ENCODE results near the gene ZNF678.
A peak's percentile ranks its signal among the peaks of the same experiment; 100 is the strongest.
"Not testable (repeated sequence)": the region's sequence is repeated elsewhere in the genome, so short reads cannot be mapped to it uniquely, and the experiment has no call there.

Gene ZNF678

GRCh38 chr1:227556288-227556687 lies 7.1 kb upstream of the ZNF678 start:
- DNase-seq: no peak

- DNase-seq: no peak
Observed at GRCh38 chr1:227557962-227558725, 5.2 kb upstream of the ZNF678 start.

GRCh38 chr1:227558732-227559262 lies 4.6 kb upstream of the ZNF678 start:
- peak in 1 of 2 donors; percentile 27 for DNase-seq

- DNase-seq: no peak
Observed at GRCh38 chr1:227559499-227559898, 3.9 kb upstream of the ZNF678 start.

DNA sequence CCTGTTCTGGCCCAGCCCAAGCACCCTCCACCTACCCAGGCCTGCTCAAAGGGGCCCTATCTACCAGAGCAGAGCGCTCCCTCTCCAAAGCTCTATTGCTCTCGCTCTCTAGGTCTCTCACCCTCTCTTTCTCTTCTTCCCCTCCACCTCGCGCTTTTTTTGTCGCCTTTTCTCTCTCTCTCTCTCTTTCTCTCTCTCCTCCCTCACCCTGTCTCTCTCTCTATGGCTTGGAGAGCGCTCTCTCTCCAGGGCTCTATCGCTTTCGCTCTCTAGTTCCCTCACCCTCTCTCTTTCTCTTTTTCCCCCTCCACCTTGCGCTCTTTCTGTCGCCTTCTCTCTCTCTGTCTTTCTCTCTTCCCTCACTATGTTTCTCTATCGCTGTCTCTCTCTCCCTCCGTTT lies 3.4 kb upstream of the ZNF678 start:
- no peak for DNase-seq

DNA sequence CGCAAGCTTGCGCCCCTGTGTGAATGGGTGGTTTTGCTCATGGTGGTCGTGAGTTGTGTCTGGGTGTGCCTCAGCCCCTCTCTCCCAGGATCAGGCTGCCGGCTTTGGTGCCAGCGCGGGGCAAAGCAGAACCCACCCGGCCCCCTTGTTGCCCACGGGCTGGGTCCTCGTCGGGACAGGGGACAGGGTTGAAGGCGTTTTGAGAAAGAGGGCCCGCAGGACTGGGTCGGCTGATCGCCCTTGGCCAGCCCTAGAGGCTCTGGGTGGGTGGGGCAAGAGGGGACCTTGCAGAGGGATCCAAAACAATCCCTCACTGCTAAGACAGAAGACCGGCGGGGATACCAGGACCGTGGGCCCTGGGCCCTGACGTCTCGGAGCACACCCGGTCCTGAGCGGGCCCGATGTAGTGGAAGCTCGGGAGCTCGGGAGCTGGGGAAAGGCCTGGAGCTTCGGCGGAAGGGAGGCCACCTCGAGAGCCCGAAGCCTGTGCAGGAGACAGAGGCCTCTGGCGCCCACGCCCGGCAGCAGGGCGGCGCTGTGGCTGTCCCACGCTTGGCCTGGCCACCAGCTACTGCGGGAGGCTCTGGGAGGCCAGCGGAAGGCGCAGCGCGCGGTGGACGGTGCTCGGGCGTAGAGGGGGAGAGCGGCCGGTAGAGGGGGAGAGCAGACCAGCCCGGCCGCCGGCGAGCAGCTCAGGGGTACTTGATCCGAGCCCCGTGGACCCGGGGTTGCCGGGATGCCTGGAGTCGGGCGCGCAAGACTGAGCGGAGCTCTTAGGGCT lies 2.8 kb upstream of the ZNF678 start:
- no peak for DNase-seq

DNA sequence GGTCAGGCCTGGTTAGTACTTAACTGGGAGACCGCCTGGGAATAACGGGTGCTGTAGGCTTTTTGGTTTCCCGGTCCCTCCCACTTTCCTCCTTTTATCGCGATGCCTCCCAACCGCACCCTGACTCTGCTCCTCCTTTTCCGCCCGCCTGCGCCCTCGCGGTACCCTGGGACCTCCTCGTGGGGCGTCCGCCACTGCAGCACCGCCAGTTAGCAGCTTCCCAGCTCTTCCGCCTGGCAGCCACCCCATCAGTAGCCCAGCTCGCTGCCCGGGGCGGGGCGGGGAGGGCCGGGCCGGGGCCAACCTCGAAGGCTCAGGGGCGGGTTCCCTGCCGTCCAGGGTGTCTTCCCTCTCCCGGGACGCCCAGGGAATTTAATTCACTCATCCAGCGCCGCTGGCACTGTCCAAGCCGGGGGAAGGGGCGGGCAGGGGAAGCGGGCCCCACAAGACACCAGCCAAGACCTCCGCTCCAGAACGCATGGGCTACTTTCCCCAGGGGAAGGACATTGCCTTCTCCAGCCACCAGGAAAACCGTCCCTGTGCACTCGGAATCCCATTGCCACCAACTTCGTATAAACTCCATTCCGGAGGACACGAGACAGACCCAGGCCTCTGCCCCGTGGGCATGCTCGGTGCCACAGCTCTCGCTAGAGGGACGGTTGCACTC lies 2.0 kb upstream of the ZNF678 start:
- no peak for DNase-seq

- no peak for DNase-seq
Observed at GRCh38 chr1:227562037-227562436, 1.3 kb upstream of the ZNF678 start.

- DNase-seq: no peak
Observed at GRCh38 chr1:227562933-227563323, 428 bp upstream of the ZNF678 start.

DNA sequence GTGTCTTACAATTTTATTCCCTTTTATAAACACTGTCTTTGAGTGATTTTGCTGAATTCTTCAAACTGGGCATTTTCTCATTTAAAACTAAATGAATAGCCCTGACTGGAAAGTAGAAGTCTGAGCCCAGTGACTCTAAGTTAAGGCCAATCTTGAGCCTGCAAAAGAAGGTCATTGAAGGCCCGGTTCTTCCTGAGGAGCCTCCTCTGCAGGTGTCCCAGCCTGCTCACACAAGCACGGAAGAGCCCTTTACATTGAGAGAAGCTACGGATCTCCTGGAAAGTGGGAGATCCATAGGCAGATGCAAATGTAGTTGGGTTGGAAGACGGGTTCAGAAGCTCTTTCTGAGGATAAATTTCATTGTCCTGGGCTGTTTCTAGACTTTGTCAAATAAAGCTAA lies 3.9 kb downstream of the ZNF678 start:
- no peak for DNase-seq

DNA sequence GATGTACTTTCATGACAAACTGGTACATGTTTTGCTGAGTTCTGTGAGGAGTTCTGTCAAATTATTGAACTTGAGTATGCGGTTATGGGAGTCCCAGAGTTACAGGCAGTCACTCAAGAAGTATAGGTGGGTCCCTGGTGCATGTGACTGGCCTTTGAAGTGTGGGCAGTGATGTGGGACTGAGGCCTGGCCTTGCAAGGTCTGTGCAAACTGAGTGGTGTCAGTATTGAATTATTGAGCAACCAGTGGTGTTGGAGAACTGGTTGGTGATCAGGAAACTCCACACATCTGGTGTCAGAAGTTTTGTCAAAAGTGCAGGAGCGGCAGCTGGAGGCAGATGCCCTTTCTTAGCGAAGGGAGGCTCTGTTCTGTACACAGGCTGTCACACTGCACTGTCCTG lies 5.2 kb downstream of the ZNF678 start:
- DNase-seq: no peak

- no peak for DNase-seq
Observed at GRCh38 chr1:227572752-227573151, 9.4 kb downstream of the ZNF678 start.

GRCh38 chr1:227574926-227575325 lies 11.6 kb downstream of the ZNF678 start:
- DNase-seq: no peak

DNA sequence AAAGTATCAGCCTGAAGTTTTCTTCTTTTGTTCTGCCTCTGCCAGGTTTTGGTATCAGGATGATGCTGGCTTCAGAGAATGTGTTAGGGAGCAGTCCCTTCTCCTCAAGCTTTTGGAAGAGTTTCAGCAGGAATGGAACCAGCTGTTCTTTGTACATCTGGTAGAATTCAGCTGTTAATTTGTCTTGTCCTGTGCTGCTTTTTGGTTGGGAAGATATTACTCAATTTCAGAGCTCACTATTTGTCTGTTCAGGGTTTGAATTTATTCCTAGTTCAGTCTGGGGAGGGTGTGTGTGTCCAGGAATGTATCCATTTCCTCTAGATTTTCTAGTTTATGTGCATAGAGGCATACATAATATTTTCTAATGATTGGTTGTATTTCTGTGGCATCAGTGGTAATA lies 12.8 kb downstream of the ZNF678 start:
- DNase-seq: no peak

DNA sequence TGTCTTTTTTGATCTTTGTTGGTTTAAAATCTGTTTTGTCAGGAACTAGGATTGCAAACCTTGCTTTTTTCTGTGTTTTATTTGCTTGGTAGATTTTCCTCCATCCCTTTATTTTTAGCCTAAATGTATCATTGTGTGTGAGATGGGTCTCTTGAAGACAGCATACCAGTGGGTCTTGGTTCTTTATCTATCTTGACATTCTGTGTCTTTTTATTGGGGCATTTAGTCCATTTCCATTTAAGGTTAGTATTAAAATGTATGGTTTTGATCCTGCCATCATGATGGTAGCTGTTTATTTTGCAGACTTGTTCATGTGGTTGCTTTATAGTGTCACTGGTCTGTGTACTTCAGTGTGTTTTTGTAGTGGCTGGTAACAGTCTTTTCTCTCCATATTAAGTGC lies 14.1 kb downstream of the ZNF678 start:
- DNase-seq: no peak

DNA sequence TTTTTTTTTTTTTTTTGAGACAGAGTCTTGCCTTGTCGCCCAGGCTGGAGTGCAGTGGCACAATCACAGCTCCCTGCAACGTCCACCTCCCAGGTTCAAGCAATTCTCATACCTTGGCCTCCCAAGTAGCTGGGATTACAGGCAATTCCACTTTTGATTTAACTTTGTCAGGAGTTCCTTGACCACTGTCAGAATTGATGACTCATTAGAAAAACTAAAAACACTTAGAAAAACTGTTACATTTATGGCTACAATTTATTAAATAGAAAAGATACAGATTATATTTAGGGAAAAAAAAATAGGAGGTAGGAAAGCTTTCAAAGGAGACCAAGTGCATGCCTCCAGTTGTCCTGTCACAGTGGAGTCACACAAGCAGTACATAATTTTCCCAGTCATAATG lies 20.0 kb downstream of the ZNF678 start:
- no peak for DNase-seq

DNA sequence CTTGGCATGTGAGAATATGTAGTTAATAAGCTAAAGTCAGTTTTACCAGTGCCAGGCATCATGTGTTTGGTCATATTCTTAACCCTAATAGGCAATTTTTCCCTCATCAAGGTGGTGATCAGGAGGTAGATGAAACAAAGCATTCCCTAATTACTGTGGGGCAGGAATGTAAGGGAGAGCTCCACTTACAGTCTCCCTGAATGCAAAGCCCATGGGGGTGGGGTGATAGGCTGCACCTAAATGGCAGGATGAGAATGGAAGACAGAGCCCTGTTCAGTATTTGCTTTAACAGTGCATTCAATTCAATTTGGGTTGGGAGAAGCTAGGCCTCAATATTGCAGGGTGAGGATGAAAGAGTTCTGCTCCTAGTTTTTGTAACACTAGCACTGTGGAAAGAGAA lies 23.4 kb downstream of the ZNF678 start:
- DNase-seq: no peak

DNA sequence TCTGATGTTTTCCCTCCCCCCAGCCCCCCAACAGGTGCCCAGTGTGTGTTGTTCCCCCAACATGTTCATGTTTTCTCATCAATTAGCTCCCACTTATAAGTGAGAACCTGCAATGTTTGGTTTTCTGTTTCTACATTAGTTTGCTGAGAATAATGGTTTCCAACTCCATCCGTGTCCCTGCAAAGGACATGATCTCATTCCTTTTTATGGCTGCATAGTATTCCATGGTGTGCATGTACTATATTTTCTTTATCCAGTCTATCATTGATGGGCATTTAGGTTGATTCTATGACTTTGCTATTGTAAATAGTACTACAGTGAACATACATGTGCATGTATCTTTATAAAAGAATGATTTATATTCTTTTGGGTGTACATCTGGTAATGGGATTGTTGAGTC lies 24.6 kb downstream of the ZNF678 start:
- DNase-seq: no peak

GRCh38 chr1:227588769-227589168 lies 25.4 kb downstream of the ZNF678 start:
- DNase-seq: not testable (repeated sequence)

DNA sequence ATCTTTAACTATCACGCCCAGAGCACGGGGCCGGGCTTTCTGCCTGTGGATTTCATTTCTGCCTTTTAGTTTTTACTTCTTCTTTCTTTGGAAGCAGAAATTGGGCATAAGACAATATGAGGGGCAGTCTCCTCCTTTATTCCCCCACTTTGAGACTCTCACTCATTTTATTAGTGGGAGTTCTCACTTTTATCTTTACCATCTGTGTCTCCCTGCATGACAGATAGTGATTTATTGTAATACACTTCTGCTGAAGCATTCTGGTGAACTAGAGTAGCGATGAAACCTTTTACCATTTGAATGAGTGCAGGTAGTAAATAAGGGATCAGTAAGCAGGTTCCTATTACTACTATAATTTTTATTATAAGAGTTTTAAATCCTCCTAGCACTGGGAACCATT lies 26.4 kb downstream of the ZNF678 start:
- not testable (repeated sequence) for DNase-seq

GRCh38 chr1:227596222-227596621 lies 32.9 kb downstream of the ZNF678 start:
- DNase-seq: not testable (repeated sequence)

- no peak for DNase-seq
Observed at GRCh38 chr1:227603327-227603726, 40.0 kb downstream of the ZNF678 start.

DNA sequence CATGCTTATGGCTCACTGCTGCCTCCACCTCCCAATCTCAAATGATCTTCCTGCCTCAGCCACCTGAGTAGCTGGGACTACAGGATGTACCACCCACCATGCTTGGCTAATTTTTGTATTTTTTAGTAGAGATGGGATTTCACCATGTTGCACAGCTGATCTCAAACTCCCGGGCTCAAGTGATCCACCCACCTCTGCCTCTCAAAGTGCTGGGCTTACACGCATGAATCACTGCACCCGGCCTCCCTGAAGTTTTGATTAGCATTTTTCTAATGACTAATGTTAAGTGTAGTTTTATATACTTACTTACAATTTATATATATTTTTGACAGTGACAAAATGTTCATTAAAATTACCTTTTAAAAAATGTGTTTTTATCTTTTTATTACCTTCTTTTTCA lies 41.1 kb downstream of the ZNF678 start:
- no peak for DNase-seq

DNA sequence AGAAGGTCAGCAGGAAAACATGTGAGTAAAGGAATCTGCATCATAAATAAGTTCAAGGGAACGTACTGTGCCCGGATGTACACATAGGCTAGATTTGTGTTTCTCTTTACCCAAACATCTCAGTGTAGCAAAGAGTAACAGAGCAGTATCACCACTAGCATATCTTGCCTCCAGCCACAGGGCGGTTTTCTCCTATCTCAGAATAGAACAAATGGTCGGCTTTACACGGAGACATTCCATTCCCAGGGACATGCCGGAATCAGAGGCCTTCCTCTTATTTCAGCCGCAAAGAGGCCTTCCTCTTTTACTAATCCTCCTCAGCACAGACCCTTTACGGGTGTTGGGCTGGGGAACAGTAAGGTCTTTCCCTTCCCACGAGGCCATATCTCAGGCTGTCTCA lies 42.9 kb downstream of the ZNF678 start:
- not testable (repeated sequence) for DNase-seq
